Muscle of leg (tissue), 16 donors: ENCODE results near the gene KCTD1. TPM values are rescaled to one million over a fixed set of nuclear protein-coding genes. Genes with fewer than 3 reads are reported as not detected.

Experiments
- DNase-seq: peaks from one replicate; pipeline ENCODE4 v3.0.0; 2013
- H3K27ac ChIP-seq: one replicate; pipeline ENCODE4 v1.5.1; 2013; ENCODE audit warnings: mild to moderate bottlenecking, low read length, control low read depth
- H3K27me3 ChIP-seq: one replicate; pipeline ENCODE4 v1.6.1; 2013; ENCODE audit warnings: low read length; ENCODE audit not compliant: control insufficient read depth, insufficient read depth
- H3K36me3 ChIP-seq: one replicate; pipeline ENCODE4 v1.6.1; 2013; ENCODE audit warnings: low read length; ENCODE audit not compliant: control insufficient read depth, insufficient read depth
- H3K4me1 ChIP-seq: one replicate; pipeline ENCODE4 v1.6.1; 2013; ENCODE audit warnings: low read length; ENCODE audit not compliant: control insufficient read depth, insufficient read depth
- H3K4me3 ChIP-seq: one replicate; pipeline ENCODE4 v1.5.1; 2013; ENCODE audit warnings: low read length, control low read depth
- H3K9me3 ChIP-seq: replicated peaks from 2 replicates; pipeline ENCODE4 v1.6.1; 2013; ENCODE audit warnings: low read depth, low read length; ENCODE audit not compliant: control insufficient read depth
- WGBS: methylation state at CpG from one replicate; pipeline ENCODE4 v1.1.5; 2013; ENCODE audit warnings: missing lambda C conversion rate; ENCODE audit not compliant: insufficient coverage; 5-methylcytosine and 5-hydroxymethylcytosine counted together
- long read RNA-seq, 11 donors: transcript quantifications; one replicate each; lab custom pipeline, GENCODE V29; 2026
- polyA plus RNA-seq, 8 donors: library from polyadenylated mRNA; unstranded; fragments of 120-200 nt; gene quantifications; one replicate each; pipeline versions ENCODE4 v1.2.1 to v1.2.3, GENCODE V29; 2013; ENCODE audit warnings: inconsistent platforms in 1 of 8, low replicate concordance in 1 of 8; ENCODE audit not compliant: insufficient read length in 8 of 8, insufficient read depth in 1 of 8
- total RNA-seq: library from RNA; stranded (reverse); fragments of 120-200 nt; gene quantifications from one replicate; pipeline ENCODE4 v1.2.4, GENCODE V29; 2013

The KCTD1 gene
- total RNA-seq (7.2 TPM), polyA plus RNA-seq (10 to 100 TPM in 1 of 8 donors, 1 to 10 TPM in 7; 3.4 to 14.4 (median 6.1) TPM)
- long read RNA-seq, donor 1: 0 reads
- long read RNA-seq, donor 2, partial matches to known transcripts: 0 of 1 reads
- long read RNA-seq, donor 2, other reads (novel, unspliced or antisense): 0 of 1 reads
- long read RNA-seq, donor 3, partial matches to known transcripts: 0 of 1 reads
- long read RNA-seq, donor 3, other reads (novel, unspliced or antisense): 0 of 1 reads
- long read RNA-seq, donor 4: 0 reads
- long read RNA-seq, donor 5, partial matches to known transcripts: 0 of 3 reads
- long read RNA-seq, donor 5, other reads (novel, unspliced or antisense): 0 of 3 reads
- long read RNA-seq, donor 6: 0 reads
- long read RNA-seq, donor 7, partial matches to known transcripts: 0 of 3 reads
- long read RNA-seq, donor 7, other reads (novel, unspliced or antisense): 0 of 3 reads
- long read RNA-seq, donor 8: 0 reads
- long read RNA-seq, donor 9: 0 reads
- long read RNA-seq, donor 10: 0 reads
- long read RNA-seq, donor 11, partial matches to known transcripts: 0 of 1 reads
- long read RNA-seq, donor 11, other reads (novel, unspliced or antisense): 0 of 1 reads

DNA sequence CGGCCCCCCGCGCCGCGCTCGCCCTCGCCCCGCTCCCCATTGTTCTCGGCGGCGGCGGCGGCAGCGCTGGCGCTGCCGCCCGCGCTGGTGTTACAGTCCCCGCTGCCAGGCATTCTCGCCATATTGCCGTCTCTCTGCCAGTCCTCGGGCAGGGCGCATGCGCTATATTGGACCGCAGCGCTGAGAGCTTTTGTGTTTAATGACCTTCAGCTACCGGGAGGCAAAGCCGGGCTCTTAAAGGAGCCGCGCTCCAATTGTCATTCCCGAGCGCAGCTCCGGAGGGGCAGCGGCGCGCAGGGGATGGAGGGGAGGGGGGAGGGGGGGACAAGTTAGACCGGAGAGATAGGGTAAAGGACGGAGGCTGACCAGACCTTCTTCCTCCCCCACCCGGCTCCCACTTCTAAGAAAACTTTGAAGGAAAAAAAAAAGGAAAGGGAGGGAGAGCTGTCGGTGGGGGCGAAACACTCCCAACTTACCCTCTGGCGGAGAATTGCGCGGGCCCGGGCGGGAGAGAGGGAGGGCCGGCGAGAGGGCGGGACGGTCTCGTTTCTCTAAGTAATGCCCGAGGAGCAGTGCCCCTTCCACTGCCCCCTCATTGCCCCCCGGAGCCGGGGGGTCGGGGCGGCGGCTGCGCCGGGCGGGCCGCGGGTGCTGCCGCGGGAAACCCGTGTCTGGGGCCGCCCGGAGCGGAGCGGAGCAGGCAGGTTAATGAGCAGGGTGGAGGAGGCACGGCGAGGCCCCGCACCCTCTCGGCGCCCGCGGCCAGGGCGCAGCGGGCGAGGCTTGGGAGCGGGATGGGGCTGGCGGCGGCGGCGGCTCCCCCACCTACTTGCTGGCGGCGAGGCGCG lies at the start of gene KCTD1:
TSS of gene KCTD1 (minus strand) at position 139 of the 848 bp plus-strand sequence. CDS start at position 122, 17 bp downstream.
- H3K9me3 ChIP-seq: no peaks in the 10 kb centered on the region
- no peaks in the 10 kb centered on the region for H3K36me3 ChIP-seq
- no peak within 1 kb of the TSS for H3K27ac ChIP-seq
- peaks cover 36% of the 10 kb centered on the region for H3K4me1 ChIP-seq
- under 1% methylated on average over 64 of the region's 88 CpGs for WGBS
- DNase-seq: peak; percentile 91
- peaks cover 51% of the 10 kb centered on the region for H3K27me3 ChIP-seq
- H3K4me3 ChIP-seq: peak within 1 kb of the TSS; percentile 64

DNA sequence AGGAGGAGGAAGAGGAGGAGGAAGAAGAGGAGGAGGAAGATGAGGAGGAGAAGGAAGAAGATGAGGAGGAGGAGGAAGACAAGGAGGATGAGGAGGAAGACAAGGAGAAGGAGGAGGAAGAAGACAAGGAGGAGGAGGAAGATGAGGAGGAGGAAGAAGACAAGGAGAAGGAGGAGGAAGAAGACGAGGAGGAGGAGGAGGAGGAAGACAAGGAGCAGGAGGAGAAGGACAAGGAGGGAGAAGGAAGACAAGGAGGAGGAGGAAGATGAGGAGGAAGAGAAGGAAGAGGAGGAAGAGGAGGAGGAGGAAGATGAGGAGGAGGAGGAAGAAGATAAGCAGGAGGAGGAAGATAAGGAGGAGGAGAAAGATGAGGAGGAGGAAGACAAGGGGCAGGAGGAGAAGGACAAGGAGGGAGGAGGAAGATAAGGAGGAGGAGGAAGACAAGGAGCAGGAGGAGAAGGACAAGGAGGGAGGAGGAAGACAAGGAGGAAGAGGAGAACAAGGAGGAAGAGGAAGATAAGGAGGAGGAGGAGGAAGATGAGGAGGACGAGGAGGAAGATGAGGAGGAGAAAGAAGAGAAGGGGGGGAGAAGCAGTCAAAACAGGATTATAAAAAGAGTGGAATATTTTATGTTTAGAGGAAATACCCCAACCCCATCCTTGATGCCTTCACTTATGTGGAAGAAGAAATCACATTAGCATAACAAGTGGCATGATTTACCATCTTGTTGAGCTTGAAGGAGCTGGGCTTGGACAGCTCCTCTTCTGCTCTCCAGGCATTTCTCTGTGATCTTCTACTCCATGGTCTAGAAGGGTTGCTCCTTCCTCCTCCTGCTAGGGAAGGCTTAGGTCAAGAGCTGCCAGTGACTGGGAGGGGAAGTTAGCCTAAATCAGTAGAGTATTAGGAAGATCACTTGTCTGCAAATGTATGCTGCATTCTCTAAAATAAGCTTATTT lies 45.3 kb upstream of the KCTD1 start:
- Histone ChIP-seq H3K4me1 (no peaks in the 10 kb centered on the region), H3K27me3 (no peaks in the 10 kb centered on the region), H3K4me3 (no peak overlapping the region), H3K36me3 (no peaks in the 10 kb centered on the region), H3K27ac (no peak overlapping the region), H3K9me3 (no peaks in the 10 kb centered on the region)
- DNase-seq: no peak
- WGBS: 76% methylated on average over 2 of the region's 2 CpGs

DNA sequence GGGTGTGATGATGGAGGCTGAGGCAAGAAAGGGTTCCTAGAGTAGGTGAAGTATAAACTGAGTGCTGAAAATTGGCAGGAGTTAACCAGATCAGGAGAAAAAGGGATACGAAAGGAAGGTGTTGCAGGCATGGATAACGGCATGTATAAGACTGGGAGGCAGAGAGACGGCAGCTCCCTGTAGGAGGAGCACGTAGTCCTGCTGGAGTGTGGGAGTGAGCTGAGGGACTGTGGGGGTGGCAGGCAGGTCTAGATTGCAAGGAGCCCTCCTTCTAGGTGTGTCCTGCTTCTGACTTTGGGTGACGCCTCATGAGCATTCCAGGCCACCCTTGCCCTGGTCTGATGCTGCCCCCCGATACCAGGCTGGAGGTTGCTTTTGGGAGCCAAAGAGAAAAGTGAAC lies 36.4 kb upstream of the KCTD1 start:
- no peak overlapping the region for H3K4me3 ChIP-seq
- 77% methylated on average over 5 of the region's 6 CpGs for WGBS
- no peaks in the 10 kb centered on the region for H3K36me3 ChIP-seq
- no peak overlapping the region for H3K27ac ChIP-seq
- no peak for DNase-seq
- H3K27me3 ChIP-seq: no peaks in the 10 kb centered on the region
- no peaks in the 10 kb centered on the region for H3K4me1 ChIP-seq
- H3K9me3 ChIP-seq: no peaks in the 10 kb centered on the region

DNA sequence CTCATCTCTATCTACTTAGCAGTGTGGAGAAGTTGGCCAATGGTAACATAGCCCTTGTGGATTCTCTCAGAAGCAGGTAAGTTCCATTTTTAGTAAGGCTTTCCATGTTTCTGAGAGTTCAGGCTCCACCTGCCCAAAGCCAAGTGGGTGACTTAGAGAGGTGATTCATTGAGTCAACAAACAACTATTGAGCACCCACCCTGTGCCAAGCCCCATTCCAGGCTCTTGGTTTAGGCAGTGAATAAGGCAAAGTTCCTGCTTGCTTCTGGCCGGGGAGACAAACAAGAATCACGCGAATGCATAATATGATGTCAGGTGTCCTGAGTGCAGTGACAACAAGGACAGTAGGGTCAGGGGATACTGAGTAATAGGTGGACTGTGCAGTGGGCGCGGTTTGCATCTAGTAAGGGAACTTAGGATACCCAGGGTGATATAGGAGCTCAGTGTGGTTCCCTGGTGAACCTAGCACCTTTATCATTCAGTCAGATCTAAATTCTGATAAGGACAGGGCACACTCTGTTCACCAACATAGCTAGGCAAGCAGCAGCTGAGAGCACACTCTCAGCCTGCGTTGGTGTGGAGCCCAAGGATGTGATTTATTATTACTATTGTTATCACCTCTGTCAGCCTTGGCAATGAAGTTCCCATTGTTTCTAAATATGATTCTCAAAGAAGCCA lies 31.7 kb upstream of the KCTD1 start:
- Histone ChIP-seq H3K36me3 (no peaks in the 10 kb centered on the region), H3K27ac (no peak overlapping the region), H3K9me3 (no peaks in the 10 kb centered on the region), H3K4me1 (peaks cover 5% of the 10 kb centered on the region), H3K27me3 (peaks cover 6% of the 10 kb centered on the region), H3K4me3 (no peak overlapping the region)
- DNase-seq: no peak
- WGBS: 95% methylated on average over 3 of the region's 6 CpGs

DNA sequence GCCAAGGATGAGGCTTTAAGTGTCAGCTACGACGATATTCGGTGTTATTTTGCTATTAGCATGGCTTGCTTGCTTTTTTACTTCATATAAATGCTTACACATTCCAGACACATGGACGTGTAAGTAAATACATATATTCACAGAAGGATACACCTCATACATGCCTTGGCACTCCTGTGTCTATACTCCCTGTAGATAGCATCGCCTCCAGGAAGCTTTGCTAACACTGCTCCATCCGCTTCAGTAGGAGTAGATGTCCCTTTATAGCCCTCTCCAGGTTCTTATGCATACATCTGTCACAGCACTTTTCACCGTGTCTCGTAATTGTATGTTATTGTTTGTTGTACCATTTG lies 27.5 kb upstream of the KCTD1 start:
- no CpG with 5 or more reads among the region's 8 CpGs for WGBS
- H3K36me3 ChIP-seq: no peaks in the 10 kb centered on the region
- no peak overlapping the region for H3K27ac ChIP-seq
- no peak for DNase-seq
- H3K4me1 ChIP-seq: peaks cover 5% of the 10 kb centered on the region
- H3K4me3 ChIP-seq: no peak overlapping the region
- H3K27me3 ChIP-seq: peaks cover 6% of the 10 kb centered on the region
- no peaks in the 10 kb centered on the region for H3K9me3 ChIP-seq

DNA sequence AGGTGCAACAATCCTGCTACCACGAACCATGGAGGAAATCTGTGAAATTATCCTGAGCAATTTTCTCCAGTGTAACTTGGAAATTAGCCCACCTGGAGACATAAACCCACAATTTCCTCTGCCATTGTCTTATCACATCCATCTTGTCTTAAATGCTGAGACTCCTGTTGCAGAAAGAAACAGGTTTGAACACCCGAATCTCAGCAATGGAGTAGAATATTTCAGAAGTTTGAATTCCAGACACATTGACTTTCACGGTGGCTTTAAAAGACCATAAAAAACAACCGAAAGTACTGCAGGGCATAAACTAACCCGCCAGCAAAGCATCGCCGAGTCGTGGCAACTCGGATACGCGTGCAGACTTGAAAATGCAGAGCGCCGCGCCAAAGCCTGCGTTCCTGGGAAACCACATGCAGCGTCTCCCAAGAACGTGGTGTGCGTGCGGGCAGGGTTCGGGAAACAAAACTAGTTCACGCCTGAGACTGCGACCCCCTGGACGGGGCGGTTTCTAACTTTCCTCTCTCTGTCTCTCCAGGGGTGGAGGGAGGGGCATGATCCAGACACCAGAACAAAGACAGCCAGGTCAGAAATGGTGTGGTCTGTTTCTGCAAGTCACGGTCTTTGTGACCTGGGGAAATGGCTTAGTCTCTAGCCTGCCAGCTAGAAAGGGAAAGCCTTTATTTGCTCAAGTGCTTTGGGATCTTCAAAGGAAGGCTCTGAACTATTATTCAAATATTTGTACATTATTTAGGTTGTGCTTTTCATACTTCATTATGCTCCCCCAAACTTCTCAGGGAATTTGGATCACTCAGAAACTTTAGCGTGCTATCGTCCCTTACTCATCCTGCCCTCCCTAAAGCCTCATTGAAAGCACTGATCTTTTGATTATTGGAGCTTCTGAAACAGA lies 26.9 kb upstream of the KCTD1 start:
- DNase-seq: peak; percentile 43
- no peaks in the 10 kb centered on the region for H3K36me3 ChIP-seq
- H3K9me3 ChIP-seq: no peaks in the 10 kb centered on the region
- peak overlapping the region; percentile 39 for H3K4me3 ChIP-seq
- peaks cover 6% of the 10 kb centered on the region for H3K27me3 ChIP-seq
- no peak overlapping the region for H3K27ac ChIP-seq
- 2% methylated on average over 19 of the region's 27 CpGs for WGBS
- peaks cover 5% of the 10 kb centered on the region for H3K4me1 ChIP-seq

DNA sequence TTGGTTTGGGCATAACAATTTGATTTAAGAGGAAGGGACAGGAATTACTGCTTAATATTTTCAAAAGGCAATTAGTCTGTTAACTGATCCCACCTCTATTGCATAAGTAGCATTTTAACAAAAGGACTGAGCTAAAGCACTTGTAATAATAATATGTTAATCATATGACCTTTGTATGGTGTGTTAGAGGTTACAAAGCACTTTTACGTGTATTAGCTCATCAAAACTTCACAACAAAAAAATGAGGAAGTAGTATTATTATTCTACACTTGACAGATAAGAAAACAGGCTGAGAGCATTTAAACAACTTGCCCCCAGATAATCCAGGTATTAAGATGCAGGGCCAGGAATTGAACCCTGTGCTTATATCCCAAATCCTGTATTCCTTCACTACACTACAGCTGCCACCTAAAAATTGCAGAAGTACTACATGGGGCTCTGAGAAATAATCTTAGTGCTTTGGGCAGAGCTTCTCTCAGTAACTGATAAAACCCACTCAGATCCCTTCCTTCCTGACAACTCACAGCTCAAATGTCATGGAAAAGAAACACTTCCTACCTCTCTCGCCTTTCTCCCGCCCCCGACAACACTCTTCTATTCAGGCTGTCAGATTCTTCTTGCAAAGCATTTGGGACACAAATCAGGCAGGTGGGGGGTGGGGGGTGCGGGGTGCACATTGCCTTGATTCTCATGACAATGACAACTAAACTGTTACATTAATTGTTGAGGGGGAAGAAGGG lies 20.7 kb upstream of the KCTD1 start:
- H3K4me3 ChIP-seq: no peak overlapping the region
- WGBS: no CpG with 5 or more reads among the region's 5 CpGs
- DNase-seq: no peak
- no peak overlapping the region for H3K27ac ChIP-seq
- no peaks in the 10 kb centered on the region for H3K4me1 ChIP-seq
- no peaks in the 10 kb centered on the region for H3K36me3 ChIP-seq
- no peaks in the 10 kb centered on the region for H3K27me3 ChIP-seq
- H3K9me3 ChIP-seq: no peaks in the 10 kb centered on the region

DNA sequence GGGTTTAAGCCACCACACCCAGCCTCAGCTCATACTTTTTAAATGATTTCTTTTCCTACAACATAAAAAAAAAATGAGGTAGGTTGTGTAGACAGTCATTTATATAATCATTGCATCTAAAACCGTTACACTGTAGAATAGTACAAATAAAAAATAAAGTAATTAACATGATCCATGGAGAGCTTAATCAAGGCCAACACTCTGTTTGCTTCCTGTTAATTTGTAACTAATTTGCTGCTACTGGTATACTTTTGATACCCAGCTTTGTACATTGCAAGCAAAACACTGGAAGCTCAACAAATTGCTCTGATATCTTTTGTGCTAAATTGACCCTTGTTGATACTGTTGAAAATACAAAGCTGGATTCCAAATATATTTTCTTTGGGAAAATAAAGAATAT lies 20.2 kb upstream of the KCTD1 start:
- H3K4me1 ChIP-seq: no peaks in the 10 kb centered on the region
- no peaks in the 10 kb centered on the region for H3K9me3 ChIP-seq
- H3K4me3 ChIP-seq: no peak overlapping the region
- no peaks in the 10 kb centered on the region for H3K27me3 ChIP-seq
- no peak overlapping the region for H3K27ac ChIP-seq
- no CpG with 5 or more reads among the region's 1 CpG for WGBS
- H3K36me3 ChIP-seq: no peaks in the 10 kb centered on the region
- DNase-seq: no peak
